Heart left ventricle (tissue), 16 donors: ENCODE data around the gene RAN. TPM values are rescaled to one million over a fixed set of nuclear protein-coding genes. Genes with fewer than 3 reads are reported as not detected.
"Not testable (repeated sequence)": the region's sequence is repeated elsewhere in the genome, so short reads cannot be mapped to it uniquely, and the experiment has no call there.

Source experiments
- ATAC-seq, 4 donors: fragments of 200-7000 bp; cut with Tn5 transposase; one replicate each; pipeline ENCODE4 v1.9.1; 2020 to 2022; ENCODE audit warnings: moderate library complexity in 4 of 4, mild to moderate bottlenecking in 3 of 4, moderate number of reproducible peaks in 1 of 4
- DNase-seq, 5 donors: peaks; one replicate each; pipeline ENCODE4 v3.0.0-alpha.2; 2020
- H3K27ac ChIP-seq, 12 donors: fragments of 200-600 bp; sonication (generic) in 4 of 12; one replicate each; pipeline versions ENCODE4 v1.5.0 to v1.8.0; 2016 to 2022; ENCODE audit warnings: mild to moderate bottlenecking in 2 of 12
- H3K27me3 ChIP-seq, 9 donors: fragments of 200-600 bp; sonication (generic) in 2 of 9; one replicate each; pipeline versions ENCODE4 v1.5.1 to v1.8.0; 2016 to 2022; ENCODE audit warnings: mild to moderate bottlenecking in 3 of 9
- H3K36me3 ChIP-seq, 9 donors: fragments of 200-600 bp; sonication (generic) in 2 of 9; one replicate each; pipeline versions ENCODE4 v1.5.0 to v1.8.0; 2018 to 2022; ENCODE audit warnings: mild to moderate bottlenecking in 2 of 9
- H3K4me1 ChIP-seq, 12 donors: fragments of 200-600 bp; sonication (generic) in 4 of 12; one replicate each; pipeline versions ENCODE4 v1.5.0 to v1.8.0; 2016 to 2022; ENCODE audit warnings: mild to moderate bottlenecking in 3 of 12
- H3K4me3 ChIP-seq, 12 donors: fragments of 200-600 bp; sonication (generic) in 4 of 12; one replicate each; pipeline versions ENCODE4 v1.5.0 to v1.8.0; 2017 to 2022; ENCODE audit warnings: mild to moderate bottlenecking in 9 of 12, moderate library complexity in 4 of 12
- H3K9me3 ChIP-seq, 12 donors: fragments of 200-600 bp; sonication (generic) in 4 of 12; one replicate each; pipeline versions ENCODE4 v1.5.0 to v1.8.0; 2016 to 2022; ENCODE audit warnings: mild to moderate bottlenecking in 1 of 12
- CTCF ChIP-seq, 12 donors: fragments of 200-600 bp; sonication (generic) in 4 of 12; IDR thresholded peaks; one replicate each; pipeline versions ENCODE4 v1.5.0 to v1.8.0; 2018 to 2022; ENCODE audit warnings: antibody characterized with exemption in 12 of 12, mild to moderate bottlenecking in 5 of 12
- POLR2A ChIP-seq, 2 donors: fragments of 450-650 bp; IDR thresholded peaks; one replicate each; pipeline ENCODE4 v1.6.1; 2017; ENCODE audit warnings: antibody characterized with exemption in 2 of 2, mild to moderate bottlenecking in 2 of 2, moderate library complexity in 2 of 2
- WGBS, 4 donors: extraction: QIAGEN DNeasy Blood & Tissue Kit in 2 of 4; methylation state at CpG; one replicate each; pipeline versions ENCODE4 v1.1.5 to v1.1.7; 2013 to 2018; 5-methylcytosine and 5-hydroxymethylcytosine counted together
- intact Hi-C, 10 donors: fragments of 100-400 bp; cut with DNase I; formaldehyde crosslinking; loops; one replicate each; pipeline versions ENCODE4 v1.11.1 to v1.14.2; 2022
- polyA plus RNA-seq, 2 donors: library from polyadenylated mRNA; stranded (reverse); fragments of 200-250 nt; gene quantifications; one replicate each; pipeline ENCODE4 v1.2.3, GENCODE V29; 2013
- total RNA-seq, 9 donors: library from RNA; depleted of rRNA in 2 of 9; stranded (reverse); fragments of >200 nt in 2 of 9; fragmentation: NEBNext Ultra II Directional in 3 of 9; extraction: Animal tissue kit (Norgen Biotek cat#: 25700) in 3 of 9; gene quantifications; one replicate each; pipeline versions ENCODE4 v1.1.0 to v1.2.4, GENCODE V29; 2016 to 2023
- donor health status: ischemic (EF 13 %, LVEDD 7.1; RV severe dilation, severe dysfunction).
- donor health status: healthy with polysubstance abuse.
- donor health status: DM: no; HTN: yes; CAD: no.
- donor health status: DM: no; HTN: no; CAD: no.
- donor health status: ischemic (EF 25% LVEDD 6.9; RV normal size, moderate dysfunction).
- donor health status: ischemic (EF 25% LVEDD 5.7; RV mildly dilated, moderate dysfunction).
- donor health status: healthy.
- donor health status: DM: yes; HTN: yes; CAD: no.
- donor health status: ischemic (EF 35%, LVEDD 5.7; RV mildly dilated, moderate dysfunction).
- donor health status: nonischemic (EF 11% LVEDD 7.7; RV severe dilation, severe dysfunction).
- donor health status: DM: yes; HTN: yes; CAD: no.
- donor health status: PGD.
- donor health status: ischemic (EF 29% LVEDD 5.4; RV normal size, mild dysfunction).
- donor health status: nonischemic (EF 23%, LVEDD 6.1; RV moderate dilation, normal function).

Gene RAN
- total and polyA plus RNA-seq, 11 donors, result 85.6 to 646 (median 303) TPM

GRCh38 chr12:130839770-130840404 lies 32.0 kb upstream of the RAN start:
- no peaks in the 10 kb centered on the region for H3K36me3 ChIP-seq
- H3K4me3 ChIP-seq, result peak overlapping the region in 10 of 12 donors; percentile 66 to 98 (median 84)
- peak overlapping the region in 3 of 12 donors; percentile 27 to 45 (median 30) for H3K27ac ChIP-seq
- H3K4me1 ChIP-seq, result peaks cover 0 to 29% (median 14%) of the 10 kb centered on the region in 12 donors
- no peaks in the 10 kb centered on the region for H3K27me3 ChIP-seq
- 64 to 75% (median 70%) methylated on average over 11 of the region's 11 CpGs for WGBS, 4 donors
- no peaks in the 10 kb centered on the region for H3K9me3 ChIP-seq
- ATAC-seq, result no peak
- TF ChIP-seq POLR2A (IDR thresholded peaks at IDR 0.05), result no peak
- TF ChIP-seq CTCF (IDR thresholded peaks at IDR 0.05), result no peak
- DNase-seq, result no peak
- intact Hi-C loops, result loop anchor here in 2 of 10 donors (2.0 to 5.0 kb wide), 2 partner anchors 31 to 32 kb away; partner anchors contain the start of gene RAN (in 1 of the 2)

- H3K4me1 ChIP-seq, result peaks cover 0 to 6% (median 0%) of the 10 kb centered on the region in 12 donors
Measured at GRCh38 chr12:130846369-130846768, 25.5 kb upstream of the RAN start.

GRCh38 chr12:130847112-130847511 lies 24.8 kb upstream of the RAN start:
- TF ChIP-seq POLR2A (IDR thresholded peaks at IDR 0.05) (no peak), CTCF (IDR thresholded peaks at IDR 0.05) (no peak)
- peak overlapping the region in 2 of 12 donors; percentile 45 to 57 for H3K27ac ChIP-seq
- H3K4me1 ChIP-seq, result peaks cover 0 to 6% (median 0%) of the 10 kb centered on the region in 12 donors
- no peak overlapping the region for H3K4me3 ChIP-seq
- WGBS, 4 donors, result 41 to 49% (median 47%) methylated on average over 7 of the region's 7 CpGs
- peaks cover 0 to 5% (median 0%) of the 10 kb centered on the region in 12 donors for H3K9me3 ChIP-seq
- no peaks in the 10 kb centered on the region for H3K36me3 ChIP-seq
- H3K27me3 ChIP-seq, result no peaks in the 10 kb centered on the region
- intact Hi-C loops, result loop anchor here in 1 of 10 donors (2.0 kb wide), 1 partner anchor 24 kb away; no protein-coding TSS in a partner anchor
- DNase-seq, result no peak
- ATAC-seq, result peak; percentile 51 to 82 (median 74)

More at GRCh38 chr12:130846369-130846768, 25.5 kb upstream of the RAN start:
- Histone ChIP-seq H3K4me3 (no peak overlapping the region), H3K27me3 (no peaks in the 10 kb centered on the region), H3K27ac (no peak overlapping the region), H3K36me3 (no peaks in the 10 kb centered on the region), H3K9me3 (peaks cover 0 to 5% (median 0%) of the 10 kb centered on the region in 12 donors)
- intact Hi-C loops, result loop anchor here in 1 of 10 donors (2.0 kb wide), 1 partner anchor 24 kb away; no protein-coding TSS in a partner anchor
- no peak for TF ChIP-seq CTCF (IDR thresholded peaks at IDR 0.05)
- no peak for TF ChIP-seq POLR2A (IDR thresholded peaks at IDR 0.05)
- no peak for DNase-seq
- ATAC-seq, result no peak

- DNase-seq, H3K4me1 ChIP-seq, H3K9me3 ChIP-seq, H3K4me3 ChIP-seq, ATAC-seq, H3K36me3 ChIP-seq, H3K27ac ChIP-seq, H3K27me3 ChIP-seq, intact Hi-C loops: not testable (repeated sequence)
- WGBS, 4 donors, result 94 to 99% (median 95%) methylated on average over 6 of the region's 6 CpGs
Measured at GRCh38 chr12:130848105-130848504, 23.8 kb upstream of the RAN start.

- H3K4me1 ChIP-seq, ATAC-seq, H3K27me3 ChIP-seq, DNase-seq, H3K9me3 ChIP-seq, intact Hi-C loops, H3K4me3 ChIP-seq, H3K36me3 ChIP-seq, H3K27ac ChIP-seq: not testable (repeated sequence)
- WGBS, 4 donors, result 89 to 98% (median 97%) methylated on average over 1 of the region's 1 CpG
Measured at GRCh38 chr12:130848785-130849305, 23.0 kb upstream of the RAN start.
